GM19455 (cell line): ENCODE data around the gene MT1B.

Experiments used
- ATAC-seq: cut with Tn5 transposase; IDR thresholded peaks from one replicate; pipeline ENCODE4 v1.9.1; 2021; ENCODE audit not compliant: unreplicated experiment

The MT1B gene

GRCh38 chr16:56636616-56637413, 14.9 kb upstream of the MT1B start:
- ATAC-seq = no peak

DNA sequence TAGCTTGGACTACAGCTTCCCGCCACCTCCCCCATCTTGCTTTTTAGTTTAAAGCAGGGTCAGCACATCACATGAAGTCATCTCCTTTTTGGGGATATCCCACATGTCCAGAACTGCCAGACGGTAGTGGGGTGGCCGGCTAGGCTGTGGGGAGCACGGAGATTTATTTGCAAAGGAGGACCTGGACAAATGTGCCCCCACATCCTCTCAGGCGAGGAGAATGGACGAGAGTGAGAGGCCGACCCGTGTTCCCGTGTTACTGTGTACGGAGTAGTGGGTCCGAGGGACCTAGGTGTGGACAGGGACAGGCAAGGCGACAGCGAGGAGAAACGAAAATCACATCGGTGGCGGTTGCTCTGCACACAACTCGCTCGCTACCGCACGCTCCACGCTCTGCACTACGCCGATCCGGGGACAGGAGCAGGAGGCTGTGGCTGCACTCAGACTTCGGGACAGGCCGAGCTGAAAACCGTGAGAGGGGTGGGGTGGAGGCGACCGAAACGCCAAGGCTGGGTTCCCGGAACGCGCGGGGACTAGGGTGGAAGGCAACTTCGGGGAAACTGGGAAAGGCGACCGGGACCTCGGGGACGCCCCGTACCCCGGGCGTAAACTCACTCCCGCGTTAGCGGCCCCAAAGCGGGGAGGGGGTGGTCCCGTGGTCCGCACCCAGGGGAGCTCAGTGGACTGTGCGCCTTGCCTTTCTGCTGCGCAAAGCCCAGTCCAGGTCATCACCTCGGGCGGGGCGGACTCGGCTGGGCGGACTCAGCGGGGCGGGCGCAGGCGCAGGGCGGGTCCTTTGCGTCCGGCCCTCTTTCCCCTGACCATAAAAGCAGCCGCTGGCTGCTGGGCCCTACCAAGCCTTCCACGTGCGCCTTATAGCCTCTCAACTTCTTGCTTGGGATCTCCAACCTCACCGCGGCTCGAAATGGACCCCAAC, 13.6 kb upstream of the MT1B start, which contains the start of gene MT1A:
Gene MT1A, plus strand, starts transcription at position 853 of the 937 bp plus-strand sequence. Its CDS starts 73 bp downstream, at position 926.
- ATAC-seq = no peak

GRCh38 chr16:56639045-56639444, 12.6 kb upstream of the MT1B start:
- ATAC-seq = no peak

GRCh38 chr16:56640076-56640475, 11.6 kb upstream of the MT1B start:
- ATAC-seq = no peak

DNA sequence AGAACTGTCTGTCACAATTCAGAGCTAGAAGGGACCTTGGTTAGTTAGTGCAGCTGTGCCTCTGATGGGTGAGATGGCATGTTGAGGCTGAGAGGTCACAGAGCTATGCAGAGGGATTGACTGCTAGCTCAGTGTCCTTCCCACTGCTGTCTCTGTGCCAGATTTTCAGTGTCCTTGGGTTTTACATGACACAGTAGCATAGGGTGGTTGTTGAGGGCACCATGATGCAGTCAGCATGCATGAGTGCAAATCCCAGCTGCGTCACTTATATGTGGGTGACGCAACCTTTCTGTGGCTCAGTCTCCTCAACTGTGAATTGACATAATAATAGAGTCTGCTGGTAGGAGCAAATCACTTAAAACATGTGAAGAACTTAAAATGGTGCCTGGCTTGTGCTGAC, 10.5 kb upstream of the MT1B start:
- ATAC-seq = no peak

DNA sequence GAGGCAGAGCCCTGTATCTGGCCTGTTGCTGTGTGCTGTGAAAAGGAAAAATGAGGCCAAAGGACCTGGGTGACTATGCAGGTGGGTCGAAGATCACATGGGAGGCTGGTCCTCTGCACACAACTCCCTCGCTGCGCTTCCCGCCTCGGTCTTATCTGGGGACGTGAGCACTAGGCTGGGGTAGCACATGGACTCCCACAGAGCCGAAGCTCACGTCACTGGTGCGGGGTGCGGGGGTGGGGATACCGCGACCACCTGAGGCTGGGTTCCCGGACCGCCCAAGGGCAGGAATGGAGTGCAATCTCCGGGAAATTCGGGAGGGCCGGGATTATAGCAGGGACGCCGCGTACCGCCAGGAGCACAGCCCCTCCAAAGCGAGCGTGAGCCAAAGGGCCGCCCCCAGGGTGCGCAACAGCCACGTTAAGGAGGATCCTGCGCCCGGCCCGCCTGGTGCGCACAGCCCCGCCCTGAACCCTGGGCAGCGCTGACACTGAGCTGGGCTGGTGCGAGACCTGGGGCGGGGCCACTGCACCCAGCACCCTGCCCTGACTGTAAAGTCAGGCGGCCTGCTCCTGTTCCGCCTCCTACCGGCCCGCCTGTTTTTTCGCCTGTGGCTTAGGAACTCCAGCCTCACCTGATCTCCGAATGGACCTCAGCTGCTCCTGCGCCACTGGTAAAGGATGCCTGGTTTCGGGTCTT, 8.5 kb upstream of the MT1B start:
- ATAC-seq = no peak

DNA sequence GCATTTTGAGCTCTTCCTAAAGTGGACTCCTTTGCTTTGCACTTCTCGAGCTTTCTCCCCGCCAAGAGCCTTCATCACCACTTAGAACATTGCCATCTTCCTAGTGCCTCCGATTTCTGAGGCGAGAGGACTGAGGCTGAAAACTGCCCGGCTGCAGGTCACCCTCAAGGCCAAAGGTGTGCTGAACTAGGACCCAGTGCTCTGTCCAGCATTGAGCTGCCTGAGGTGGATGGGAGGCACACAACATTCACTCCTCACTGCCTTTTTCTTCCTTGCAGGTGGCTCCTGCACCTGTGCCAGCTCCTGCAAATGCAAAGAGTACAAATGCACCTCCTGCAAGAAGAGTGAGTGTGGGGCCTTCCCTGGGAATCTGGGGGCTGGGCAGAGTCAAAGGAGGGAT, 7.9 kb upstream of the MT1B start:
- no peak for ATAC-seq

GRCh38 chr16:56645311-56645710, 6.4 kb upstream of the MT1B start:
- ATAC-seq = no peak

GRCh38 chr16:56645838-56646237, 5.8 kb upstream of the MT1B start:
- ATAC-seq = no peak

DNA sequence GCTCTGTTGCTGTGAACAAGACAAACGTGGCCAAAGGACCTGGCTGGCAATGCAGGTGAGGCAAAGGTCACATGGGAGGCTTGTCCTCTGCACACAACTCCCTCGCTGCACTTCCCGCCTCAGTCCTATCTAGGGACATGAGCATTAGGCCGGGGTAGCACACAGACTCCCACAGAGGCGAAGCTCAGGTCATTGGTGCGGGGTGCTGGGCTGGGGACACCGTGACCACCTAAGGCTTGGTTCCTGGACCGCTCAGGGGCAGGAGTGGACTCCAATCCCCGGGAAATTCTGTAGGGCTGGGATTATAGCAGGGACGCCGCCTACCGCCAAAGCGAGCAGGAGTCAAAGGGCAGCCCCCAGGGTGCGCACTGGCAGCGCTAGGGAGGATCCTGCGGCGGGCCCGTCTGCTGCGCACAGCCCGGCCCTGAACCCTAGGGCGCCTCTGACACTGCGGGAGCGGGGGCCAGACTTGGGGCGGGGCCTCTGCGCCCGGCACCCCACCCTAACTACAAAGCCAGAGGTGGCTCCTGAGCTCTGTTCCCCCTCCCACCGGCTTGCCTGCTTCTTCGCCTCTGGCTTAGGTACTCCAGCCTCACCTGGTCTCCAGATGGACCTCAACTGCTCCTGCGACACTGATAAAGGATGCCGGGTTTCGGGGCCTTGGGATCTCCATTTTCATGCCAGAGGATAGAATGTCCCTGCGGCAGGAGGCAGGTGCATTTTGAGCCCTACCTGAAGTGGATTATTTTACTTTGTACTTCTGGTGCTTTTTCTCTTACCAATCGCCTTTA, 3.9 kb upstream of the MT1B start:
- ATAC-seq = no peak

GRCh38 chr16:56649271-56649670, 2.4 kb upstream of the MT1B start:
- ATAC-seq = no peak

DNA sequence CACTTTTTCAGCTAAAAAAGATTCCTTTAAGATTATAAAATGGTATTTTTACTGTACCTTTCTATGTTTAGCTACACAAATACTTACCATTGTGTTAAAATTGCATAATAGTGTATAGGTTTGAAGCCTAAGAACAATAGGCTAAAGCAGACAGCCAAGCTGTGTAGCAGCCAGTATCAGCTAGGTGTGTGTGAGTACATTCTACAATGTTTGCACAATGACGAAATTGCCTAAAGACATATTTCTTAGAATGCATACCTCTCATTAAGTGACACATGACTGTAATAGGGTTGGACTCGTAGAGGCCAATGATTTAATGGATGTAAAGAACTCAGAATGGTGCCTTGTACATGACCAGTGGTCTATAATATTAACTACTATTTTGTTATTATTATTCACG, 1.9 kb upstream of the MT1B start:
- ATAC-seq = no peak

DNA sequence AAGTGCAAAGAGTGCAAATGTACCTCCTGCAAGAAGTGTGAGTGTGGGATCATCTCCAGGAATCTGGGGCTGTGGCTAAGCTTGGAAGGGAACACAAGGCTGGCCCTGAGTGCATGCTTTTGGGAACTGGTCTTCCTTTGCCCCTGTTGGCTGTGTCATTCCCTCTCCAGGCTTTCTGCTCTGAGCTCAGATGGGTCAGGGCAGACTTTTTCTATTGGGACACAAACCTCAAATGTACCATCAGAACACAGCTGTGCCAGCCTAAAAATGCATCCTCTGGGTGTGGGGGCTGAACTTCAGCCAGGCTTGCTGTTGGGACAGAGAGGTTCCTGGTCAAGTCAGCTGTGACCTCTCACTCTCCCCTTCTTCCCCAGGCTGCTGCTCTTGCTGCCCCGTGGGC, 914 bp downstream of the MT1B start:
- ATAC-seq = no peak

- no peak for ATAC-seq
Observed at GRCh38 chr16:56653218-56653617, 1.5 kb downstream of the MT1B start.

GRCh38 chr16:56657555-56658326, 6.1 kb downstream of the MT1B start, which contains the start of gene MT1F:
MT1F (plus strand) TSS chr16:56657959; CDS start chr16:56658059, 100 bp downstream.
- ATAC-seq = no peak

DNA sequence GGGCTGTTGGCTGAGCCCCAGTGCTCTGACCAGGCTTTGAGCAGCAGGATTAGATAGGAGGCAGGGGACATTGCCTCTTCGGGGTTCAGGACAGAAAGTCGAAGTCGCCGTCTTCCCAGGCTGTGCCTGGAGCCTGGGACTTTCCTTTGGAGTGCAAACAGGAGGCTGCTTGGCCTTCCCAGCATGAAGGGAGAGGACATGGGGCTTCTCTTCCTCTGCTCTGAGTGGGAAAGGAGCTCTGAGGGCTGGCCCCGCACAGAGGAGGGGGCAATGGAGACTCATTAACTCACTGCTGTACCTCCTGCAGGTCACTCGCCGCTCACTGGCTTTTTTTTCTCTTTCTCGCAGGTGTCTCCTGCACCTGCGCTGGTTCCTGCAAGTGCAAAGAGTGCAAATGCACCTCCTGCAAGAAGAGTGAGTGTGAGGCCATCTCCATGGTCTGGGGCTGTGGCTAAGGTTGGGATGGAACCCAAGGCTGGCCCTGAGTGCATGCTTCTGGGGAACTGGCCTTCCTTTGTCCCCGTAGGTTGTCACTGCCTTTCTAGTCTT, 6.7 kb downstream of the MT1B start:
- no peak for ATAC-seq

- ATAC-seq = no peak
Observed at GRCh38 chr16:56662357-56663354, 11.0 kb downstream of the MT1B start.

DNA sequence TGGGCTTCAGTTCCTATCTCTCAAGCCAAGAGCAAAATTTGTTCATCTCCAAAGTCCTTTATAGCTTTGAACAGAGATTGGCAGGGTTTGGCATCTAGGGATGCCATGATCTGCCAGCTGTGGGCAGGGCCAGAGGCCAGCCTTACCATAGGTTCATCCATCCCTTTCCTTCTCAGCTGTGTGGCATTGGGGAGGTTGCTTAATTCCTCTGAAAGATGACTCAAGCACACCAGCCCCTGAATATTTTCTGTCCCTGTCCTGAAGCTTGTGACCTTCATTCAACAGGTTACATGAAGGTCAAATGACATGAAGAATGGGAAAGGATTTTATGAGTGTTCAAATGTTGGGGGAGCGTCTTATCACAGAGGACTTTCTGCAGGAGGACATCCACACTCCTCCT, 12.8 kb downstream of the MT1B start:
- ATAC-seq = no peak
